ENCODE data around the gene RBM43.
"Not testable (repeated sequence)": the region's sequence is repeated elsewhere in the genome, so short reads cannot be mapped to it uniquely, and the experiment has no call there.

Gene RBM43

DNA sequence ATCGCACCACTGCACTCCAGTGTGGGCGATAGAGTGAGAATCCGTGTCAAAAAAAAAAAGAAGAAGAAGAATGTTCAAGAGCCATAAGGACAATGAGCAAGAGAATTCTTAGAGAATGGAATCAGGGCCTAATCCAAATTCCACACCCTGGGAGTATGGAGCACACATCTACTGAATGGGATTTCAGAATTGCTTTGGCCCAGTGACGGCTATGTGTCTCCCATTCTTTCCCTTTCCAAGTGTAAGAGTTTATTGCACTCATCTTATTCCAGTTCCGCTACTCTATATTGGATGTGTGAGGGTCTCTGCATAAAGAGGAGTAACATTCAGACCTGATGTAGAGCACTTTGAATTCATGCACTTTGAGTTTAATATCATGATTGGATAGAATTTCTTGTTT lies 5.9 kb upstream of the RBM43 start:
- no peak for DNase-seq

- DNase-seq: no peak
These were observed 4.3 kb upstream of the RBM43 start for GRCh38 chr2:151265991-151266390.

- no peak for DNase-seq
These were observed 2.6 kb upstream of the RBM43 start for GRCh38 chr2:151264157-151264825.

DNA sequence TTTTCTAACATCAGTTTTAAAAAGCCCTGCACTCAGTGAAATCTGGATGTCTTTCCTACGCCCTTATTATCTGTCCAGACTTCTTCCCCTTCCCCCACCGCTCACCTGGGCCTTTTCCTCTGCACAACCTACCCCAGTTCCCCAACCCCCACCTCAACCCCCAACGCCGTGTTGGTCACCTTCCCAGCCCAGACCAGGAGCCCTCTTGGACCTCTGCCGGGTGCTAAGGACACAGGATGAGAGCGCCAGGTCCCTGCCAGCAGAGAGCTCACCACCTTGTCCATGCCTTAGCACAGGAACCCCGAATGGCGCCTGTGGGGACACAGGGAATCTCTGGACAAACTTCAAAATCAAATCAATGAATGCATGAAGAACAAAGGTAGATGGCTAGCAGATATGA lies 966 bp upstream of the RBM43 start:
- no peak for DNase-seq

DNA sequence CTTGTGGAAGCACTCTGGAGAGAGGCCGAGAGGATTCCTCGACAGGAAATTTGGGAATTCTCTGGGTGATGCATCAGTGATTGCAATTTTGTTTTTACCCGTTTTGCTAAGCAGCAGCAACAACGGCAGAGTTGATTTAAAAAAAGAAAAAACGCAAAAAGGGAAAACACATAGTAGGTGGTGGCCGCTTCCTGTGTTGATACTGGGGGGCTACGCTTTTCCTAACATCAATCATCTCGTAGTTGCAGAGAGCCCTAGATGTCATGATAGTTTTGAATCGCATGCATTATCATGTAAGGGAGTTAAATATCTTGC lies 271 bp upstream of the RBM43 start:
- no peak for DNase-seq

GRCh38 chr2:151260573-151261230 lies 961 bp downstream of the RBM43 start:
- no peak for DNase-seq

- no peak for DNase-seq
These were observed 3.5 kb downstream of the RBM43 start for GRCh38 chr2:151258121-151258520.

- no peak for DNase-seq
These were observed 9.0 kb downstream of the RBM43 start for GRCh38 chr2:151252646-151253045.

GRCh38 chr2:151251012-151251411 lies 10.7 kb downstream of the RBM43 start:
- no peak for DNase-seq

DNA sequence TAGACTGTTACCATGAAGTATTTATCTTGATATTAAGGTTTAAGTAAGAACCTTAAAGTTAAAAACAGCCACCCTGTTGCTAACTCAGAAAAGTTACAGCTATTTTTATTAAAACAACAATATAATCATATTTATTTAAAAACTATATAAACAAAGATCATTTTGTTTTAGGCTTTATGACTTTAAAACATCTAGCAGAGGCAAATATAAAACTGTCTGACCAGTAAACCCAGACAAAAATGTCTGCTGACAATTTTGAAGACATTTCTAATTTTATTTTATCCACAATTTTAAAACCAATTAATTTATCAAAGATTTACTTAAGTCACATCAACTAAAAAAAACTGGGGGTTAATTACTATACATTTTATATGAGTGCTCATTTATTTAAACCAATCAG lies 14.2 kb downstream of the RBM43 start:
- DNase-seq: no peak

GRCh38 chr2:151246152-151246551 lies 15.5 kb downstream of the RBM43 start:
- DNase-seq: no peak

DNA sequence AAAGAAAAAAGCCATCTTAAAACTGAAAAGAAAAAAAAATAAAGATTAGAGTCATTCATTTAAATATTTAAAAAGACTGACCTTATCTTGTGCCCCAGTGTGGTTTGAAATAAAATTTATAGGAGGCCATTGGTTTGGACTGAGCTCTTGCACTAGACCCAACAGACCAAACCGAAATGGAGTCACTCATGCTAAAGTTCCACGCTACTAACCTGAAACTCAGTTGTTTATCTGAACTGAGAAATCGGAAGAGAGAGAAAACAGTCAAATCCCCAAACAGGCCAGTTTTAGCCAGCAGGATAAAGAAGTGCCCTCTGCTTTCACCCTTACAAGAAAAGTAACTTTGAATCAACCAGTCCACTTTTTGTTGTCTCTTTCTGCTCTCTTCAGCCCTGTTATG lies 18.2 kb downstream of the RBM43 start:
- DNase-seq: no peak

DNA sequence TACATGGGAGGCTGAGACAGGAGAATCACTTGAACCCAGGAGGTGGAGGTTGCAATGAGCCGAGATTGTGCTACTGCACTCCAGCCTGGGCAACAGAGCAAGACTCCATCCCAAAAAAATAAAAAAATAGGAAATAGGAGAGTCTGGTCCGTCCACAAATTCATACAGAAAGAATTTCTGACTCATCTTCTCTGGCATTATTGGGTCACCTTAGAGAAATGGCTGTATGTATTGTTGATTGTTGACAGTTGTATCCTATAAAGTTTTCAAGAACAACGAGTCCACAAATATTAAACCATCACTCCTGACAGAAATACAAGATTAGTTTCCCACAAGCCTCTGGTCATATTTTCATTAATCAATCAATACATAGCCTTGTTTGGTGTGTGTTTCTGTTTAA lies 20.4 kb downstream of the RBM43 start:
- no peak for DNase-seq

DNA sequence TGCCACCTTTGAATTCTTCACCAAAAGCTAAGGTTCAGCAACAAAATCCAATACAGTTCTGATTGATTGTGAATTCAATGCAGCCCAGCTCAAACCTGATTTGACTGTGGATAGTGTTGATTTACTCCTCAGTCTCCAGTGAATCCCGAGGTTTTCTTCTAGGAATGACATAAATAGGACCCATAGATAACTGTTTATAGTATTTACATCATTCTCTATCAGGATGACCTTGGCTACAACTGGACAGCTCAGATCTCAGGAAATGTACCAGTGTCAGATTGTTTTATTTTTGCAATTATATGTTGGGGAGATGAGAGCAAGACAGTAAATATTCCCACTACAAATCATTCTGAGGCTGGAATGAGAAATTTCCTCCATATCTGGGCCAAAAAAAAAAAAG lies 21.2 kb downstream of the RBM43 start:
- DNase-seq: no peak

GRCh38 chr2:151239624-151240023 lies 22.0 kb downstream of the RBM43 start:
- DNase-seq: no peak

- peak; percentile 35 for DNase-seq
These were observed 22.9 kb downstream of the RBM43 start for GRCh38 chr2:151238527-151239487.

GRCh38 chr2:151237422-151238025 lies 24.1 kb downstream of the RBM43 start:
- DNase-seq: no peak

- not testable (repeated sequence) for DNase-seq
These were observed 27.9 kb downstream of the RBM43 start for GRCh38 chr2:151233760-151234159.

DNA sequence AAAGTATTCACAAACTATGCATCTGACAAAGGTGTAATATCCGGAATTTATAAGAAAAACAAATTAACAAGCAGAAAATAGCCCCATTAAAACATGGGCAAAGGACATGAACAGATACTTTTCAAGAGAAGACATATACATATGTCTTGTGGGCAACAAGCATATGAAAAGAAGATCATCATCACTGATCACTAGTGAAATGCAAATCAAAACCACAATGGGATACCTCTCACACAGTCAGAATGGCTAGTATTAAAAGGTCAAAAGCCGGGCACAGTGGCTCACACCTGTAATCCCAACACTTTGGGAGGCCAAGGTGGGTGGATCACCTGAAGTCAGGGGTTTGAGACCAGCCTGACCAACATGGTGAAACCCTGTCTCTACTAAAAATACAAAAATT lies 28.4 kb downstream of the RBM43 start:
- DNase-seq: not testable (repeated sequence)

GRCh38 chr2:151230627-151231140 lies 31.0 kb downstream of the RBM43 start:
- no peak for DNase-seq

DNA sequence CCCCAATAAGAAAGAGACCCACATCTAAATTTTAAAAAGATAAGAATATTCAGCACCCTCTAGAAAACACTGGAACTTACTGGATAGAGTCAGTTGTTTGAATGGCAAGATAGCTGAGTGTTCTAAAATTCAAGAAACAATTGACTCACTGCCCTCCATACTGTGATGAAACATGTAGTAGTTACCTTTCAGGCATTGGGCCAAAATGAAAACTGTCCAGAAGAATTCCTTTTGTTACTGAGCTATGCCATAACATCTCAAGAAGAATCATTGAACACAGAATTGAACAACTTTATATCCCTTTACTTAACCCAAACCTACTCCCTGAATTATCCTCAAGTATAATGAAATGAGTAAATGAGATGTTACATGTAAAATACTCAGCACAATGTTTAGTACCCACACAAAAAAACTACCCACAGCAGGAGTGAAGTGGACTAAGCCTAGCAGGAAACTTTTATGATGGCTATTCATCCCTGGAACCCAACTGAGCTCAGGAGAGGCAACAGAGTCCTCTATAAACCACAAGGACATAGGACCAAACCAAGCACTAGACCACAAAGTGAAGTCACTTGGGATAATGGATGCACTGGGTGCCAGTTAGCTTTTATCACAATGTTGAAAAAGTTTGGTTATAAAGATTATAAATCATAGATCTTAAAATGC lies 32.7 kb downstream of the RBM43 start:
- DNase-seq: no peak

GRCh38 chr2:151217343-151217742 lies 44.3 kb downstream of the RBM43 start:
- DNase-seq: no peak

- no peak for DNase-seq
These were observed 54.6 kb downstream of the RBM43 start for GRCh38 chr2:151207100-151207499.

All from GF-D8 (cell line).